ENCODE data around the gene ZBED2. TPM values are rescaled to one million over a fixed set of nuclear protein-coding genes. Genes with fewer than 3 reads are reported as not detected.
A peak's percentile ranks its signal among the peaks of the same experiment; 100 is the strongest.

The ZBED2 gene
- total RNA-seq, 4 donors from 2014 or later = not detected

DNA sequence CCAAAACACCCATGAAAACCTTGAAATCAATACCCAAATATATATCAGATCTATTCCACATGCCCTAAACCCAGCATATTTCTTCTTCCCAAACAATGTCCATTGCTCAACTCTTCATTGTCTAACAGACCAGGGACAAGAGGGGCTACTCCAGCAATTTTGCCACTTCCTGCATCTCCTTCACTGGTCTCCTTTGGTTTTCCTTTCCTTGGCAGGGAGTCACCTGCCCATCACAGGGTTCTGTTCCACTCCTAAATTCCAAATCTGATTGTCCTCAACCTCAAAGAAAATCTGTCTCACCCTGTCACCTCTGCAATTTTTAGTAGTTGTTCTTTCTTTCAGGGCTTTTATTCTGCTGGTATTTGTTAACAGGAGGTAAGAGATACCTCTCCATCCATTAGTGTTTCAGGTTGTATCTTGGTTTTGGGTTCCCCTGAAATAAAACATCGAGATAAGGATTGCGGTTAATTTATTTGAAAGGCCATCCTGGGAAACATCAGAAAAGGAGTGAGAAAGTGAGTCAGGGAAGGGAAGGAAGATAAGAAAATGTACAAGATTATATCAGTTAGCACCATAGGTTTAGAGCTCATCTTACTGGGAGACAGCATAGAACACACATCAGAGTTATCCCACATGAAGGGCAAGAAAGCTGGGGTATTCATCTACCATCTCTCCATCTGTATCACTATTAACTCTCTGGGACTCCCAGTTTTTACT is 13.6 kb downstream of the ZBED2 start:
- no peak for DNase-seq
- Histone ChIP-seq H3K4me1 (peaks cover 0 to 10% (median 0%) of the 10 kb centered on the region in 4 donors), H3K36me3 (no peaks in the 10 kb centered on the region), H3K27ac (no peak overlapping the region), H3K4me3 (no peak overlapping the region), H3K27me3 (no peaks in the 10 kb centered on the region), H3K9me3 (no peaks in the 10 kb centered on the region)
- TF ChIP-seq POLR2A (IDR thresholded peaks at IDR 0.05) = no peak
- TF ChIP-seq, protein P1, sequence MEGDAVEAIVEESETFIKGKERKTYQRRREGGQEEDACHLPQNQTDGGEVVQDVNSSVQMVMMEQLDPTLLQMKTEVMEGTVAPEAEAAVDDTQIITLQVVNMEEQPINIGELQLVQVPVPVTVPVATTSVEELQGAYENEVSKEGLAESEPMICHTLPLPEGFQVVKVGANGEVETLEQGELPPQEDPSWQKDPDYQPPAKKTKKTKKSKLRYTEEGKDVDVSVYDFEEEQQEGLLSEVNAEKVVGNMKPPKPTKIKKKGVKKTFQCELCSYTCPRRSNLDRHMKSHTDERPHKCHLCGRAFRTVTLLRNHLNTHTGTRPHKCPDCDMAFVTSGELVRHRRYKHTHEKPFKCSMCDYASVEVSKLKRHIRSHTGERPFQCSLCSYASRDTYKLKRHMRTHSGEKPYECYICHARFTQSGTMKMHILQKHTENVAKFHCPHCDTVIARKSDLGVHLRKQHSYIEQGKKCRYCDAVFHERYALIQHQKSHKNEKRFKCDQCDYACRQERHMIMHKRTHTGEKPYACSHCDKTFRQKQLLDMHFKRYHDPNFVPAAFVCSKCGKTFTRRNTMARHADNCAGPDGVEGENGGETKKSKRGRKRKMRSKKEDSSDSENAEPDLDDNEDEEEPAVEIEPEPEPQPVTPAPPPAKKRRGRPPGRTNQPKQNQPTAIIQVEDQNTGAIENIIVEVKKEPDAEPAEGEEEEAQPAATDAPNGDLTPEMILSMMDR (IDR thresholded peaks at IDR 0.05) = no peak

- Histone ChIP-seq H3K4me1 (no peaks in the 10 kb centered on the region), H3K27me3 (no peaks in the 10 kb centered on the region), H3K9me3 (no peaks in the 10 kb centered on the region), H3K27ac (no peak overlapping the region), H3K4me3 (no peak overlapping the region), H3K36me3 (no peaks in the 10 kb centered on the region)
- TF ChIP-seq, protein P1 (IDR thresholded peaks at IDR 0.05) = no peak
- no peak for TF ChIP-seq POLR2A (IDR thresholded peaks at IDR 0.05)
- no peak for DNase-seq
These were observed 15.7 kb downstream of the ZBED2 start for GRCh38 chr3:111579495-111579894.

DNA sequence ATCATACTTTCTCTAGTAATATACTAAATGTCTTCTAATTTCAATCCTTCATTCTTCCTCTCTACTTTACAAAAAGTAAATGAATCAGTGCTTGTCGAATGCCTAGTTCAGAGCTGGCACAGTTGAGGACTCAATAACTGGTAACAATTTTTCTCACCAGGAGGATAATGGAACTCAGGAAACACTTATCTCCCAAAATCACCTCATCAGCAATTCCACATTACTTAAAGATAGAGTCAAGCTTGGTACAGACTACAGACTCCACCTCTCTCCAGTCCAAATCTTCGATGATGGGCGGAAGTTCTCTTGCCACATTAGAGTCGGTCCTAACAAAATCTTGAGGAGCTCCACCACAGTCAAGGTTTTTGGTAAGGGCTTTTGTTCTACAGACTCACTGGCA is 16.3 kb downstream of the ZBED2 start:
- Histone ChIP-seq H3K36me3 (no peaks in the 10 kb centered on the region), H3K4me3 (no peak overlapping the region), H3K27me3 (no peaks in the 10 kb centered on the region), H3K9me3 (no peaks in the 10 kb centered on the region), H3K4me1 (no peaks in the 10 kb centered on the region), H3K27ac (no peak overlapping the region)
- TF ChIP-seq, protein P1 (IDR thresholded peaks at IDR 0.05) = no peak
- no peak for TF ChIP-seq POLR2A (IDR thresholded peaks at IDR 0.05)
- DNase-seq = no peak

- Histone ChIP-seq H3K4me3 (no peak overlapping the region), H3K27me3 (no peaks in the 10 kb centered on the region), H3K9me3 (no peaks in the 10 kb centered on the region), H3K36me3 (no peaks in the 10 kb centered on the region), H3K4me1 (no peaks in the 10 kb centered on the region), H3K27ac (no peak overlapping the region)
- DNase-seq = peak in 1 of 3 donors; percentile 47
- TF ChIP-seq POLR2A (IDR thresholded peaks at IDR 0.05) = no peak
- TF ChIP-seq, protein P1 (IDR thresholded peaks at IDR 0.05) = peak in 3 of 6 experiments; percentile 70 to 79 (median 70)
These were observed 17.1 kb downstream of the ZBED2 start for GRCh38 chr3:111577798-111578685.

DNA sequence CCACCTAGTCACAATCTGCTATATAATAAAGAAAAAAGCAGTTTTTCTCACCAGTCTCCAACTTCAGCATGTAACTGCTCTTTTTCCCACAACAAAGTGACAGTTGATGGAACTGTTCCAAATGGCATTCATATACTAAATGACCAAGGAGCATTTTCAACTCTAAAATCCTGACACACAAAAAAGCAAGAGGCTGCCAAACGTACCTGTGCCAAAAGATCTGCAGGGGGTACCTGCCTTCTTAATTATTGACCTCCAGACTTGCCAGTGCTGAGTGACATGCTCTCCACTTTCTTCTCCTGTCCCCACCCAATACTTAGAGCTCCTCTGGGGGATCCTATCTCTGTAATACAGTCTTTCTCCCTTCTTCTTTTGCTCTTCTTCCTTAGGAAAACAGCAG is 18.0 kb downstream of the ZBED2 start:
- H3K9me3 ChIP-seq = no peaks in the 10 kb centered on the region
- no peaks in the 10 kb centered on the region for H3K36me3 ChIP-seq
- no peak for DNase-seq
- H3K4me3 ChIP-seq = no peak overlapping the region
- no peaks in the 10 kb centered on the region for H3K4me1 ChIP-seq
- no peak overlapping the region for H3K27ac ChIP-seq
- no peaks in the 10 kb centered on the region for H3K27me3 ChIP-seq
- no peak for TF ChIP-seq POLR2A (IDR thresholded peaks at IDR 0.05)
- TF ChIP-seq, protein P1 (IDR thresholded peaks at IDR 0.05) = no peak
